ENCODE data around the gene ADAP1. TPM values are rescaled to one million over a fixed set of nuclear protein-coding genes. Genes with fewer than 3 reads are reported as not detected.

ADAP1 gene
- total RNA-seq, 1 experiment from 2014 or later, result 173 TPM

DNA sequence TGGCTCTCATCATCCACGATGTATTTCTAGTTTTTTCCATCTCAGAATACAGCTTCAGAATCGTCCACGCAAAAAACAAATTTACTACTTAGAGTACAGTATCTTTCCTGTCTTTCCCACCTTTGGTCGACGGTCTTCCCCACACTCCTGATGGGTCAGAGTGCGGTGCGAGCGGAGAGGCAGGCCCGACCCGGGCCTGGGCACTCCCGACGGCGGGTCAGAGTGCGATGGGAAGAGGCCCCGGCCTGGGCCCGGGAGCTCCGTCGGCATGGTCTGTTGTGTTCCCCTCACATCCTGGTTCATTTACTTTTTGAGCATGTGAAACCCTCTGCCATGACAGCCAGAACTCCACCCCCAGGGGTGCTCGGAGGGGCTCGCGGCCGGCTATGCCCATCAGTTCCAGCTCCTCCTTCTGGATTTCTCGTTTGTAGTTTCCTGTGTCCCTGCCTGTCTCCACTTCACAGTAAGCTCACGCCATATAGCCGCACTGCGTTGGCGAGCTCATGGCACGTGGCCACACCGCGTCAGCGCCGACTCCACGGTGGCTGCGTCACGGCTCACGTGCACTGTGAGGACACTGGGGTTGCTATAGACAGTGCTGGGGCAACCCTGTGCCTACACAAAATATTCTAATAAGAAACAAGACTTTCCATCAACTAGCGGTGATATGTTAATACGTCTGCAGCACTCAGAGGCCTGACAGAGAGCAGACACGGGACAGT is 13.0 kb upstream of the ADAP1 start:
- no peak for TF ChIP-seq CTCF (IDR thresholded peaks at IDR 0.05; ENCODE audit: unreplicated experiment)
- Mint-ChIP-seq H3K27ac (ENCODE audit: unreplicated experiment) (no peak overlapping the region), H3K4me3 (ENCODE audit: low read depth, unreplicated experiment) (no peak overlapping the region), H3K4me1 (ENCODE audit: low read depth, unreplicated experiment) (peaks cover 25% of the 10 kb centered on the region), H3K9me3 (ENCODE audit: low read depth, unreplicated experiment) (no peaks in the 10 kb centered on the region), H3K36me3 (ENCODE audit: insufficient read depth, unreplicated experiment) (peaks cover 98% of the 10 kb centered on the region), H3K27me3 (ENCODE audit: unreplicated experiment) (no peaks in the 10 kb centered on the region)
- CTCF ChIA-PET, result interaction anchor here (2.0 kb wide), 1 partner anchor 10 kb away, joined by 7 read pairs; no protein-coding TSS in a partner anchor
- no peak for DNase-seq
- intact Hi-C loops (cut with micrococcal nuclease; ENCODE audit: unreplicated experiment), result no loop called here
- no TSS peak for BruUV-seq (replicated peaks)

GRCh38 chr7:966291-967069 is 12.0 kb upstream of the ADAP1 start:
- BruUV-seq (replicated peaks), result TSS peak; percentile 1
- Mint-ChIP-seq H3K9me3 (ENCODE audit: low read depth, unreplicated experiment) (no peaks in the 10 kb centered on the region), H3K36me3 (ENCODE audit: insufficient read depth, unreplicated experiment) (peaks cover 91% of the 10 kb centered on the region), H3K27ac (ENCODE audit: unreplicated experiment) (peak overlapping the region; percentile 1), H3K27me3 (ENCODE audit: unreplicated experiment) (no peaks in the 10 kb centered on the region), H3K4me3 (ENCODE audit: low read depth, unreplicated experiment) (no peak overlapping the region), H3K4me1 (ENCODE audit: low read depth, unreplicated experiment) (peaks cover 15% of the 10 kb centered on the region)
- DNase-seq, result no peak
- intact Hi-C loops (cut with micrococcal nuclease; ENCODE audit: unreplicated experiment), result no loop called here
- TF ChIP-seq CTCF (IDR thresholded peaks at IDR 0.05; ENCODE audit: unreplicated experiment), result no peak
- CTCF ChIA-PET, result interaction anchor here (0.5 to 2.0 kb wide), 2 partner anchors 11 to 149 kb away, joined by 6 to 7 read pairs; no protein-coding TSS in a partner anchor

DNA sequence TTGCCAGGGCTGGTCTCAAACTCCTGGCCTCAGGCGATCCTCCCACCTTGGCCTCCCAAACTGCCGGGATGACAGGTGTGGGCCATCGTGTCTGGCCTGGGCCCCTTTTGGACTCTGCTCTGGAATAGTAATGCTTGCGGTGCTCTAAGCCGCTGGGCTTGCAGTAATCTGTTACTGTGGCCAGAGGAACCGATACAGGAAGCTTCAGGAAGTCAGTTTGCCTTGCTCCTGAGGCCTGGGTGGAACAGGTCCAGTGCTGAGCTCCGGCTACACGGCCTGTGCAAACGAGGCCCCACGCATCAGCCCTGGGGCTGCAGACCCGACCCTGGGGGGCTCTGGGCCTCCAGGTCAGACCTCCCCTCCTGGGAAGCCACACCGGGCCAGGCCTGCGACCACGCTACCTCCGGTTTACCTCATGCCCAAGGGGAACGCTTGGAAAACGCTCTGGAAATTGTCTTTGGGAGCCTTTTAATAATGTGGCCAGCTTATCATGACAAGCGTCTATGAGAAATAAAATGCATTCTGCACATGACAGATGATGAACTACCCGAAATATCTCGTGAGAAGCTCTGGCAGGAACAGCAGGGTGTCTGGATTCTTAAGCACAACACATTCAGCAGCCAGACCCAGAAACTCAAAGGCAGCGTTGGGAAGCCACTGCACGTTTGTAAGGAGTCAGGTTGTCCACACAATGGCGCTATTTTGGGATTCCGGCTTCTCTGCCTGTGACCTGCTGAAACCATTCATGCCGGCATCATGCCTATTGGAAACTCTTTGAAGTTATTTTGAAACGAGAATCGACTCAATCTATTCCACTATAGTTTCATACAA is 10.1 kb upstream of the ADAP1 start:
- intact Hi-C loops (cut with micrococcal nuclease; ENCODE audit: unreplicated experiment), result no loop called here

More for the DNA sequence above, 10.1 kb upstream of the ADAP1 start:
- no peak for TF ChIP-seq CTCF (IDR thresholded peaks at IDR 0.05; ENCODE audit: unreplicated experiment)
- Mint-ChIP-seq H3K9me3 (ENCODE audit: low read depth, unreplicated experiment) (no peaks in the 10 kb centered on the region), H3K36me3 (ENCODE audit: insufficient read depth, unreplicated experiment) (peaks cover 76% of the 10 kb centered on the region), H3K27ac (ENCODE audit: unreplicated experiment) (peak overlapping the region; percentile 56), H3K4me1 (ENCODE audit: low read depth, unreplicated experiment) (peaks cover 7% of the 10 kb centered on the region), H3K4me3 (ENCODE audit: low read depth, unreplicated experiment) (no peak overlapping the region), H3K27me3 (ENCODE audit: unreplicated experiment) (no peaks in the 10 kb centered on the region)
- BruUV-seq (replicated peaks), result no TSS peak
- DNase-seq, result no peak
- CTCF ChIA-PET, result interaction anchor here (0.7 kb wide), 1 partner anchor 213 kb away, joined by 4 read pairs; no protein-coding TSS in a partner anchor

All from Calu3 (cell line).